HEK293T (cell line): ENCODE measurements around the gene MYCBP2.

Experiments used
- BHLHE40 ChIP-seq: fragments of 450-650 bp; IDR thresholded peaks from 2 replicates; pipeline ENCODE4 v1.6.1; 2016; ENCODE audit warnings: mild to moderate bottlenecking, moderate library complexity, borderline replicate concordance
- ELF4 ChIP-seq: fragments of 450-650 bp; IDR thresholded peaks from 2 replicates; pipeline ENCODE4 v1.6.1; 2017; ENCODE audit warnings: antibody characterized with exemption
- FOXA1 ChIP-seq: fragments of 450-650 bp; IDR thresholded peaks from 2 replicates; pipeline ENCODE4 v1.6.1; 2016; ENCODE audit warnings: mild to moderate bottlenecking
- L3MBTL2 ChIP-seq: fragments of 450-650 bp; conservative IDR thresholded peaks from 2 replicates; pipeline ENCODE4 v1.6.1; 2016; ENCODE audit warnings: mild to moderate bottlenecking
- SUZ12 ChIP-seq: fragments of 450-650 bp; IDR thresholded peaks from 2 replicates; pipeline ENCODE4 v1.6.1; 2016; ENCODE audit warnings: mild to moderate bottlenecking
- ZNF384 ChIP-seq: fragments of 450-650 bp; IDR thresholded peaks from 2 replicates; pipeline ENCODE4 v1.6.1; 2016

DNA sequence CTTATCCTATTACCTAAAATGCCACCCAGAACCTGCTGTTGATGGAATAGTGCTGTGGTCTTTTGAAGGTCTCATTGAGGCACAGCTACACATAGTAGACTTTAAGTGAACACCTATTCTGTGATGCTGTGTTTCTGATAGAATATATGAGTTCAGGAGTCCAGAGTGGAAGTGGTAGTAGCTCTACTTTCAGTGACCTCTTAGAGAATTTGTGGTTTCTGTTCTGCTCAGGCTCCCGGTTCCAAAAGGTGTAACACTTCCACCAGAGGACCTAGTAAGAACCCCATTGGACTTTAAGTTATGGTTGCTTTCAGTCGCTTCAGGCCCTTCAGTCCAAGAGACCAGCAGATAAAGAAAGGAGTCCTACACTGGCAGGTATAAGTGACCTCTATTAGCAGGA, 11.4 kb upstream of the MYCBP2 start:
- TF ChIP-seq L3MBTL2 = no peak
- no peak for TF ChIP-seq SUZ12
- no peak for TF ChIP-seq ELF4
- no peak for TF ChIP-seq ZNF384
- TF ChIP-seq BHLHE40 = no peak
- no peak for TF ChIP-seq FOXA1
